ENCODE measurements around the gene ADGRG3.
A peak's percentile ranks its signal among the peaks of the same experiment; 100 is the strongest.
"Not testable (repeated sequence)": the region's sequence is repeated elsewhere in the genome, so short reads cannot be mapped to it uniquely, and the experiment has no call there.

ADGRG3 gene

DNA sequence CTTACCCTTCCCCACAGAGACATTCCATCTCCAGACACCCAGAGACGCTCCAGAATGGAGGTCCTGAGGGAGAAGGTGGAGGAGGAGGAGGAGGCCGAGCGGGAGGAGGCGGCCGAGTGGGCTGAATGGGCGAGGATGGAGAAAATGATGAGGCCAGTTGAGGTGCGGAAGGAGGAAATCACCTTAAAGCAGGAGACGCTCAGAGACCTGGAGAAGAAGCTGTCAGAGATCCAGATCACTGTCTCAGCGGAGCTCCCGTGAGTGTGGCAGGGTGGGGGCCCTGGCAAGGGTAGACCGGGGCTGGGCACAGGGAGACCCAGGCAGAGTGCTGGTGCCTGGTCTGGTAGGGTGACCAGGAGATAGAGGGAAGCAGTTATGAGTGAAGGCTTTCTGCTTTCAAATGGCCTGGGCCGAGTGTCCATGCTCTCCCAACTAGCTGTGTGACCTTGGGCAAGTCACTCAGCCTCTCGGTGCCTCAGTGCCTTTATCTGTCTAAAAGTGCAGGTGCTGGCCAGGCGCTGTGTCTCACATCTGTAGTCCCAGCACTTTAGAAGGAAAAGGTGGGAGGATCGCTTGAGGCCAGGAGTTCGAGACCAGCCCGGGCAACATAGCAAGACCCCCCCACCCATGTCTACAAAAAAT lies 29.9 kb downstream of the ADGRG3 start:
- DNase-seq = no peak

DNA sequence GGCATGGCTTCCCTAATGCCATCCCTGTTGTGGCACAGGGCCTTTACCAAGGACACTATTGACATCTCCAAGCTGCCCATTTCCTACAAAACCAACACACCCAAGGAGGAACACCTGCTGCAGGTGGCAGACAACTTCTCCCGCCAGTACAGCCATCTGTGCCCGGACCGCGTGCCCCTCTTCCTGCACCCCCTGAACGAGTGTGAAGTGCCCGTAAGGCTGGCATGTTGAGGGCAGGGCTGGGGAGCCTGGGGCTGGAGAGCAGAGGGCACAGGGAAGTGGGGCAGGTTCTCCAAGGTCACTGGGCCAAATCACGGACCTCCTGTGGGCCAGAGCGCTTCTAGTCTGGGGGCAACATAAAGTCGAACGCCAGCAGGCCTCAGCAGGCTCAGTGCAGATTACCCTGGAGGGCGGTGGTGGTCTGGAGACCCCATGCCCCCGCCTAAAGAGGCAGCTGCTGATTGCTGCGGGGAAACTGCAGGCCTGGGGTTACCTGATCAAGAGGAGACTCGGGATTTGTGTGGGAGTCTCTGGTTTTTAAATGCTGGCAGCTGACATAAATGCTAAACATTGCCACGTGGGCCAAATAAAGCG lies 30.8 kb downstream of the ADGRG3 start:
- no peak for DNase-seq

DNA sequence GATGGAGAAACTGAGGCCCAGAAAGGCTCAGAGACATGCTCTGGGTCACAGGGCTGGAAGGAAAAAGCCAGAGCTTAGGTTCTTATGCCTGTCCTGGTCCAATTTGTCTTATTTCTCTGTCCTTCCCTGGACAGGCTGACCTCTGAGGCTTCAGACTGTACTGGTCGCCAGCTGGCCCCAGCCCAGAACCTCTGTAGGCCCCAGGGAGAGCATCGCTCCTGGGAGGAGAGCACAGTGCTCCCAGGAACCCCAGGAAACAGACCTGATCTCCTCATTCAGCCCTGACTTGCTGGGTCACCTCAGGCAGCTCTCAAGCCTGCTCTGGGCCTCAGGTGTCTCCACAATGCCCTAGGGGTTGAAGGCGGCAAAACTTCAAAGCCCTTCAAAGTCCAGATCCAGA lies 31.4 kb downstream of the ADGRG3 start:
- DNase-seq = no peak

DNA sequence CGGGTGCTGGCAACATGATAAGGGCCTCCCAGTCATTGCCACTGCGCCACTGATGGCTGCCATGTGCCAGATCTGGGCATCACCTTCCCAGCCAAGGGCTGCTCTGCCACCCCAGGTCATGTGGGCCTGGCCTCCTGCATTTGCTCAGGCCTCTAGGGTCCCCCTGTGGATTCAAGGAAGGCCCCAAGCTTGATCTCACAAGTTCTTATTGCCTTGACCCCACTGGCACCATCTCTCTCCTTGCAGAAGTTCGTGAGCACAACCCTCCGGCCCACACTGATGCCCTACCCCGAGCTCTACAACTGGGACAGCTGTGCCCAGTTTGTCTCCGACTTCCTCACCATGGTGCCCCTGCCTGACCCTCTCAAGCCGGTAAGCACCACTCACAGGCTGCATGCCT lies 31.8 kb downstream of the ADGRG3 start:
- DNase-seq = no peak

DNA sequence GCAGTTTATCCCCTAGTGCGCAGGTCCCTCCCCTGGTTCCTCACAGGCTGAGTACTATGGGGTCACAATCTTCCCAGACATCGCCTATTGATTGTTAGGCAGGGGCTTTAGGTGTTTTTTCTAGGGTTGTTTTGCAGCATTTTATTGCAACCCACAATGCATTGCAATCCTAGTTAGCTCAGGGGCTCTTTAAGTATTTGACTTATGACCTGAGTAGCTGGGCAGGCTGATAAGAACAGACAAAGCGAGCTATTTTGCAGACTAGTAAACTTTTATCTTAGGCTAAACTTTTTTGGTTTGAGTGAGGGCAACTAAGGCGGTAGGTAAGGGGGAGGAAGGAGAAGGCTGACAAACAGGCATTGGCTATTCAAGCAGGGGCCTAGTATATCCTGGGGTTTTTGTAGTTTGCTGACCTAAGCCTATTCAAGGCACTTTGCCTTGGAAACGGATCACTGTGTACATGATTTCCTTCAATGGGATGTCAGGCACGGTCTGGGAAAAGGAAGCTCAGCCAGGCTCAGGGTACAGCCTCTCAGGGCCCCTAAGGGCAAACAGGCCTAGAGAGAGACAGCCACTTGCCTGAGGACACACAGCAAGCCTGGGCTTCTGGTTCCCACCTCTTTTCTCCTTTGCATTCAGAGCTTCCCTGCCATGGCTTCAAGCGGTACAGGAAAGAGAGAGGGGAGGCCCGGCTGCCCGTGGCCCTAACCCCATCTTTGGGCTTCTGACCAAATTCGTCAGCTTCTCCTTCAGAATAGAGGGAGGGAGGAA lies 32.9 kb downstream of the ADGRG3 start:
- no peak for DNase-seq

DNA sequence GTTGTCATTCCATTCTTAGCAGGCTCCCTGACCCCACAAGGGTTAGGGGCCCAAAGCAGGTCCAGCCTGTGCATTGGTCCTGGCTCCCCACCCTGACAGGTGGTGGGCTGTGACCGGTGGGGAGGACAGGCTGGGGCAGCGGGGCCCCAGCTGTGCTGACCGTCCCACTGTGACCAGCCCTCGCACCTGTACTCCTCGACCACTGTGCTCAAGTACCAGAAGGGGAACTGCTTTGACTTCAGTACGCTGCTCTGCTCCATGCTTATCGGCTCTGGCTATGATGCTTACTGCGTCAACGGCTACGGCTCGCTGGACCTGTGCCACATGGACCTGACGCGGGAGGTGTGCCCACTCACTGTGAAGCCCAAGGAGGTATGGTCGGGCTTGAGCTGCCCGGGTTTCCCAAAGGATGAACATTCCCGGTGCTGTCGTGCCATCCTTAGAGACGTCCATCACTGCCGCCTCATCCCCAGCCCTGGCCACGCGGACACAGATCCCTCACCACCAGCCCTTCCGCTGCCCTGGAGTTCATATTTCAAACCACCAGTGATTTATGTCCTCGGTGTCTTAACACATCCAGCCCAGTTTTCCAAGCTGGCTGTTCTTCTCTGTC lies 33.8 kb downstream of the ADGRG3 start:
- DNase-seq = no peak

DNA sequence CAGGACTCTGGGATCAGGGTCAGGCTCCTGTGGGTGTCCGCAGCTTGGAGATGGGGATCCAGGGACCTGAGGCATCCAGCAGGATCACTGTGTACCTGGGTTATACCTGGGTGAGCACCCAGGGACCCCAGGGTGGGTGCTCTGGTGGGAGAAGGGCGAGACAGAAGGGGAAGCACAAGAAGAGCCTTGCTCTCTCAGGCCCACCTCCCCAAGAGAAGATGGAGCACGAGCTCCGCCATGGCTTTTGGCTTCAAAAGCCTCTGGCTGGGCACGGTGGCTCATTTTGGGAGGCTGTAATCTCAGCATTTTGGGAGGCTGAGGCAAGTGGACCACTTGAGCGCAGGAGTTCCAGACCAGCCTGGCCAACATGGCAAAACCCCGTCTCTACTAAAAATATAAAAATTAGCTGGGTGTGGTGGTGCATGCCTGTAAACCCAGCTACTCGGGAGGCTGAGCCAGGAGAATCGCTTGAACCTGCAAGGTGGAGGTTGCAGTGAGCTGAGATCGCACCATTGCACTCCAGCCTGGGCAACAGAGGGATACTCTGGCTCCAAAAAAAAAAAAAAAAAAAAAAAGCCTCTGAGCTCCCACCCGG lies 35.4 kb downstream of the ADGRG3 start:
- DNase-seq = no peak

DNA sequence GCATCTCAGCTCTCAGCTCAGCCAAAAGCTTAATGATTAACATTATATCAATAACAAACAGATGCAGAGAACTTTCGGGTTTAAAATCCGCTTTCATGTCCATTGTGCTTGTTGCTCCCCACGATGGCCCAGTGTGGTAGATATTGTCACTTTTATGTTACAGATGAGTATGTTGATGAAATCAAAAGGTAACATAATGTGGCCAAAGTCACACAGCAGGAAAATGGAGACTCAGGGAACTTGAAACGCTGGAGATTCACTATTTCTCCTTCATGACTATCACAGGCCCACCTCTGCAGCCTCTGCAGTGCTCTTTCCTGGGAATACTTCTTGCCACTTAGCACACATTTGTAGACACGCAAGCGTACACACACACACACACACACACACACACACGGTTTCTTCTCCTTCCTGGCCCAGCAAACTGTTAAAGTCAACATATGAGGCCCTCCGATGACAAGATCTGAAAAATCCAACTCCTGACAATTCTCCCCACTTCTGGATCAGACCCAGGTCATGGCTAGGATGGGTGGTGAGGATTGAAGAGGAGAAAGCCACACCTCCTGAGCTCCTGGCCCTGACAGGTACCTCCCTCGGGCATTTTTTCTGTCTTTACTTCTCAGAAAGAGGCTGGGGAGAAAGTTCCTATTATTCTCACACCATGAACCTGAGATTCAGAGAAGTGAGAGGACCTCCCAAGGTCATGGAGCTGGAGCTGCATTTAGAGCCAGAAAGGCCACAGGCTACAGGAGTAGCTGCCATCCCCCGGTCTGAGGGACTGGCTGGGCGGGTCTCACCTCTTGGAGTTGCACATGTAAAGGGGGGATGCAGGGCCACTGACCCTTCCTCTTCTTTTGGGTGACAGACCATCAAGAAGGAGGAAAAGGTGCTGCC lies 36.2 kb downstream of the ADGRG3 start:
- no peak for DNase-seq

DNA sequence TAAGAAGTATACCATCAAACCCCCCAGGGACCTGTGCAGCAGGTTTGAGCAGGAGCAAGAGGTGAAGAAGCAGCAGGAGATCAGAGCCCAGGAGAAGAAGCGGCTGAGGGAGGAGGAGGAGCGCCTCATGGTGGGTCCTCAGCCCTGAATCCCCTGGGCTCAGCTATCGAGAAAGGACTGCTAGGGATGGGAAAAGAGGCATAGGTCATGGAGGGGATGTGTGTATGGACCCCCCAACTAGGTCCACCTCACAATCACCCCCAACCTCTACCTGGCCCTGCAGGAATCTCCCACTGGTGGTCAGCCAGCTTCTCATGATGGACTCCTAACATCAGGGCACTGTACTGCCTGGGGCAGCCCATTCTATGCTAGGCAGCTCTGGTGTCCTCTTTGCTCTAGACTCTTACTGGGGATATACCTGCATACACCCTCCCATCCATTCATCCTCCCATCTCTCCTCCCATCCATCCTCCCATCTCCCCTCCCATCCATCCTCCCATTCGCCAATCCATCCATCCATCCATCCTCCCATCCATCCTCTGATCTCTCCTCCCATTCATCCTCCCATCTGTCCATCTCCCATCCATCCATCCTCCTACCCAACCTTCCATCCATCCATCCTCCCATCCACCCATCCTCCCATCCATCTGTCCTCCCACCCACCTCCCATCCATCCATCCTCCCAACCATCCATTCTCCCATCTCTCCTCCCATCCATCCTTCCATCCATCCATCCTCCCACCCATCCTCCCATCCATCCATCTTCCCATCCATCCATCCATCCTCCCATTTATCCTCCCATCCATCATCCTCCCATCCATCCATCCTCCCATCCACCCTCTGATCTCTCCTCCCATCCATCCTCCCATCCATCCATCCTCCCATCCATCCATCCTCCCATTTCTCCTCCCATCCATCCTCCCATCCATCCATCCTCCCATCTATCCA lies 37.1 kb downstream of the ADGRG3 start:
- DNase-seq = no peak

DNA sequence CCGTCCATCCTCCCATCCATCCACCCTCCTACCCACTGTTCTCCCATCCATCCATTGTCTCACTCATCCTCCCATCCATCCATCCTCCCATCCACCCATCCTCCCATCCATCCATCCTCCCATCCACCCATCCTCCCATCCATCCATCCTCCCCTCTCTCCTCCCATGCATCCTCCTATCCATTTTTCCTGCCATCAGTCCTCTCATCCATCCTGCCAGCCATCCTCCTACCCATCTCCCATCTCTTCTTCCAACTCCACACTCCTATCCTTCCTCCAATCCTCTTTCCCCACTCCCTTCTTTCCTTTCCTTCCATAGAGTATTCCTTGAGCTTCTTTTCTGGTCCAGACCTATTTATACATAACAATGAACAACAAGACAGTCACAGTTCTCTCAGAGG lies 38.6 kb downstream of the ADGRG3 start:
- no peak for DNase-seq

DNA sequence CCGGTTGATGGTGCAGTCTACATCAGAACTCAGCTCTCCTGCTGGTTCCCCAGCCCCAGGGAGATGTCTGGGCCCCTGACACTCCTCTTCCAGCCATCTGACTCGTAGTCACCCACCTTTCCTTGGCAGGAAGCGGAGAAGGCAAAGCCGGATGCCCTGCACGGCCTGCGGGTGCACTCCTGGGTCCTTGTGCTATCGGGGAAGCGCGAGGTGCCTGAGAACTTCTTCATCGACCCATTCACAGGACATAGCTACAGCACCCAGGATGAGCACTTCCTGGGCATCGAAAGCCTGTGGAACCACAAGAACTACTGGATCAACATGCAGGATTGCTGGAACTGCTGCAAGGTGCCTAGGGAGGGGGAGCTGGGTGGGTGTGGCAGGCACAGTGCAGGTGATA lies 39.2 kb downstream of the ADGRG3 start:
- no peak for DNase-seq

DNA sequence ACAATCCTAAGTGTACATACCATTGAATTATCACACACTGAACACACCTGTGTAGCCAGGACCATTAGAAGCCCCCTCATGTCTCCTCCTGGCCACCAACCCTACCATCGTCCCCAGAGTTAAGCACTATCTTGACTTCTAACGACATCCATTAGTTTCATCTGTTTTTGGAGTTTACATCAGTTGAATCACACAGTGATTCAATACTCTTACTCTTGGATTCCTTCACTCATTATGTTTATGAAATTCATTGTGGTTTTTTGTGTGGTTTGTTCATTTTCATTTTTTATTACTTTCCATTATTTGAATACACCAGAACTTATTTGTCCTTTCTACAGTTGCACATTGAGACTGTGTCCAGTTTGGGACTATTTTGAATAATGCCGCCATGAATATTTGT lies 40.1 kb downstream of the ADGRG3 start:
- DNase-seq = no peak

DNA sequence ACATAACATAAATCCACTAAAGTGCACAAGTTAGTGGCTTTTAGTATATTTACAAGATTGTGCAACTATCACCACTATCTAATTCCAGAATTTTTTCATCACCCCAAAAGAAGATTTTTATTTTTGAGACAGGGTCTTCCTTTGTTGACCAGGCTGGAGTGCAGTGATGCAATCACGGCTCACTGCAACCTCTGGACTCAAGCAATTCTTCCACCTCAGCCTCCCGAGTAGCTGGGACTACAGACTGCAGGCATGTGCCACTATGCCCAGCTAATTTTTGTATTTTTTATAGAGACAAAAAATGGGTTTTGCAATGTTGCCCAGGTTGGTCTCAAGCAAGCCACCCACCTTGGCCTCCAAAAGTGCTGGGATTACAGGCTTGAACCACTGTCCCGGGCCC lies 41.6 kb downstream of the ADGRG3 start:
- no peak for DNase-seq

DNA sequence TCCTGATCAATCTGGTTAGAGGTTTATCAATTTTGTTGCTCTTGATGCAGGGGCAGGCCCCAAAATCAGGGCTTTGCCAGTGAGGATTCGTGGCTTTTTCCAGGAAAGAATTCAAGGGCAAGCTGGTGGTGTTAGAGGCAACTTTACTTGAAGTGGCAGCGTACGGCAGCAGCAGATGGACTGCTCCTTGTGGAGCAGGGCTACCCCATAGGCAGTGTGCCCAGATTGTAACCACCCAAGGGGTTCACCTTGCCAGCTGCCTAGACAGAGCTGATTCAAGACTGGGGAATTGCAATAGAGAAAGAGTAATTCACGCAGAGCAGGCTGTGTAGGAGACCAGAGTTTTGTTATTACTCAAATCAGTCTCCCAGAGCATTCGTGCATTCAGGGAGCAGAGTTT lies 43.2 kb downstream of the ADGRG3 start:
- DNase-seq = no peak

DNA sequence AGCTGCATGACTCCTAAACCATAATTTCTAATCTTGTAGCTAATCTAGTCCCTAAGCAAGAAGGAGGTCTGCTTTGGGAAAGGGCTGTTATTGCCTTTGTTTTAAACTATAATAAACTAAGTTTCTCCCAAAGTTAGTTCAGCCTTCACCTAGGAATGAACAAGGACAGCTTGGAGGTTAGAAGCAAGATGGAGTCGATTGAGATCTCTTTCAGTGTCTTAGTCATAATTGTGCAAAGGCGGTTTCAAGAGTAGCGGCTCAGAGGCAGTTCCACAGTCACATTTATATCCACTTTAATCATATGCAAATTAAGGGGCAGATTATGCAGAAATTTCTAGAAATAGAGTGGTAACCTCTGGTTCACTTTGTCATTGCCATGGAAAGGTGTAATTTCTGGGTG lies 43.9 kb downstream of the ADGRG3 start:
- no peak for DNase-seq

DNA sequence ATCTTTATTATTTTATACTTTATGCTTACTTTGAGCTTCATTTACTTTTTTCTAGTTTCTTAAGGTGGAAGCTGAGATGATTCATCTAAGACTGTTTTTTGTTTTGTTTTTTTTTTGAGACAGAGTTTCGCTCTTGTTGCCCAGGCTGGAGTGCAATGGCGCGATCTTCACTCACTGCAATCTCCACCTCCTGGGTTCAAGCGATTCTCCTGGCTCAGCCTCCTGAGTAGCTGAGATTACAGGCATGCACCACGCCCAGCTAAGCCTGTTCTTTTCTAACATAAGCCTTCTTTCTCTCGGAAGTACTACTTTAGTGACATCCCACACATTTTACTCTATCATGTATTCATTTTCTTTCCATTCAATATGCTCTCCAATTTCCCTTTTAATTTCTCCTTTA lies 44.5 kb downstream of the ADGRG3 start:
- DNase-seq = not testable (repeated sequence)

DNA sequence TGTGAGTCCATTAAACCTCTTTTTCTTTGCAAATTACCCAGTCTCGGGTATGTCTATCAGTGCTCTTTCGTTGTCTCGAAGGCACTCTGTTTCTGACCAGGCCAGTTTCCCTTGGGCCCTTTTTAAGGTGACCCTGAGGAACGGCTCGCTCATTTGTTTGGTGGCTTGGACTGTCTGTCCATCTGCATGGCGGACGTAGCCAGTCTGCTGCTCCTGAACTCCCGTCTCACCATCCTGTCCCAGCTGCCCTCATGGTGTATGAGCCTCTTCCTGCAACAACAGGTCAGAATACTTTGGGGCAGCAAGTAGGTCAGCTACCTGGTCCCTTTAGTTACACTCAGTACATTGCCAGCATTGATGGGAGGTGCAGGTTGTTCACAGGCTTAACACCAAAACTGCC lies 45.5 kb downstream of the ADGRG3 start:
- no peak for DNase-seq

DNA sequence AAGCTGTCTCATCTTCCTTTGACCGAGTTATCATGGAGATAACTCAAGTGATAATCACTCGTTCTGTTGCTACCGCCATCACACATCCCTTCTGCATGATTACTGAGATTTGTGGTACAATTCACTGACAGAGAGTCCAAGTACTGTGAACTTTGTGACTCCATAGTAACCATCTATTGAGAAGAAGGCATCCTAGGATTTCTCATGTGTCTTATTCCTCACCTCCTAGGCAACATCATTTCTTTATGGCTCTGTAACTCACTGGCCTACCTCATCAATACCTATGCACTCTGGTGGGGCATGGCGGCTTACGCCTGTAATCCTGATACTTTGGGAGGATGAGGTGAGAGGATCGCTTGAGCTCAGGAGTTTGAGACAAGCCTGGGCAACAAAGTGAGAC lies 45.9 kb downstream of the ADGRG3 start:
- DNase-seq = no peak

DNA sequence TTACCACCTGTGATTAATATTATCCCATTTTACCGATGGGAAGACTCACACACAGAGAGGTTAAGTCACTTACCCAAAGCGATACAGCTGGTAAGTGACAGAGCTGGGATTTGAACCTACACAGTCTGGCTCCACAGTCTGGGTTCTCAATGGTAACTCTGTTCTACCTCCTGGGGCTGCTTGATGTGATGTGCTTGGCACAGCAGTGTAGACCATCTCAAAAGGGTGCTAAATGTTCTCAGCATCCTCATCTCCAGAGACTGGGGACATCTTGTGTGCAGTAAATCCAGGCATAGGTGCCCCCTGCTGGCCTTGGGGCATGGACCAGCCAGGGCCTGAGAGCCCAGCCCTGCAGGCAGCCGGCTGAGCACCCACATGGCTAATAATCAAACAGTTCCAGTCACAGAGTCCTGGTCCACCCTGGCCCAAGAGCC lies 52.1 kb downstream of the ADGRG3 start:
- DNase-seq = peak; percentile 53

DNA sequence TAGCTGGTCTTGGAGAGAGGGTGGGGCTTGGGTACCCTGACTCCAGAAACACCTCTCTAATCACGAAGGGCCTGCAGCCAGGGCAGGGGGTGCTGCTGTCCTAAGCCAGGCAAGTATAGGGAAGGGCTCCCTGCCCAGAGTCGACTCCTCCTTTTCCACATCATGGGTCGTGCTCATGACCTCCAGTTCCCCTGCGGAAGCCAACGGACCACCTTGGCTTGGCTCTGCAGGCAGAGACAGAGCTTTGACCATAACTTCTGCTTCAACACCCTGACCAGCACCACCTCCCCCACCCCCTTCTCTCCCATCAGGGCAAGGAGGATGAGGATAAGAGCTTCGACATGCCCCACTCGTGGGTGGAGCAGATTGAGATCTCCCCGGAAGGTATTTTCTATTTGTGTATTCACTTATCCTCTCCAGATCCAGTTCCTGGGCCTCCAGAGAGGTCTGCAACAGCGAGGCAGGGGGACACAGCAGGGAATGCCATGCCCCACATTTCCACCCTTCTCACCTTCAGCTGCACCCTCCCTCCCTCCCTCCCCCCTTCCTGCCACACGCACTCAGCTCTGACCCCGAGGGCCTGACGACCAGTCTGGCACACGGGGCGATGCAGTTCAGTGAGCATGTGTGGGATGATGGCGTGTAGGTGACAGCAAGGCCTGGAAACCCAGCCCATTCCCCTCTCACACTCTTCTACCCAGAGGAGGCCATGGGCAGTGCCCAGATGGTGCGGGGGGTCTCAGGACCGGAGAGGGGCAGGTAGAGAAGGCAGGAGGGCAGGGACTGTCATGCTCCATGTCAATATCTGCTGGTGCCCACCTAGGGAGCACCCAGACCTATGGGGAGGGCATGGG lies 53.5 kb downstream of the ADGRG3 start:
- no peak for DNase-seq
